Measurements from ENCODE around the gene NKD2.

Gene NKD2

GRCh38 chr5:1029282-1029944 lies 20.8 kb downstream of the NKD2 start:
- H3K9me2 ChIP-seq (replicated peaks; ENCODE audit: insufficient read depth, low read length), result no peaks in the 10 kb centered on the region
- DNase-seq, result no peak

GRCh38 chr5:1029945-1030625 lies 21.5 kb downstream of the NKD2 start:
- no peak overlapping the region for H3K4me3 ChIP-seq (ENCODE audit: low read length)
- no peaks in the 10 kb centered on the region for H3F3A ChIP-seq (ENCODE audit: insufficient read depth, low read length)
- H3K36me3 ChIP-seq (replicated peaks; ENCODE audit: insufficient read depth, low read length), result no peaks in the 10 kb centered on the region
- no peaks in the 10 kb centered on the region for H3K9me2 ChIP-seq (replicated peaks; ENCODE audit: insufficient read depth, low read length)
- no peaks in the 10 kb centered on the region for H3K9me3 ChIP-seq (replicated peaks; ENCODE audit: insufficient read depth, low read length)
- TF ChIP-seq CTCF (IDR thresholded peaks at IDR 0.05; ENCODE audit: low read length), result no peak
- TF ChIP-seq EZH2 (optimal IDR thresholded peaks at IDR 0.05; ENCODE audit: low read depth, low read length), result no peak
- TF ChIP-seq EZH2phosphoT487 (IDR thresholded peaks at IDR 0.05; ENCODE audit: low read length), result no peak
- no peaks in the 10 kb centered on the region for H3K4me1 ChIP-seq (ENCODE audit: low read length)
- H4K20me1 ChIP-seq (ENCODE audit: insufficient read depth, low read length), result no peaks in the 10 kb centered on the region
- no peak overlapping the region for H3K9ac ChIP-seq (ENCODE audit: low read length)
- H3K79me2 ChIP-seq (ENCODE audit: low read length), result peaks cover 45% of the 10 kb centered on the region
- H3K4me2 ChIP-seq (ENCODE audit: low read depth, low read length), result no peak overlapping the region
- no peak overlapping the region for H2AFZ ChIP-seq (ENCODE audit: low read length)
- peaks cover 25% of the 10 kb centered on the region for H3K27me3 ChIP-seq (replicated peaks; ENCODE audit: insufficient read depth, low read length)
- H3K27ac ChIP-seq (ENCODE audit: low read length), result no peak overlapping the region
- no peak for DNase-seq

More at GRCh38 chr5:1029282-1029944, 20.8 kb downstream of the NKD2 start:
- H3K9ac ChIP-seq (ENCODE audit: low read length), result no peak overlapping the region
- no peaks in the 10 kb centered on the region for H4K20me1 ChIP-seq (ENCODE audit: insufficient read depth, low read length)
- H2AFZ ChIP-seq (ENCODE audit: low read length), result no peak overlapping the region
- peaks cover 45% of the 10 kb centered on the region for H3K79me2 ChIP-seq (ENCODE audit: low read length)
- peaks cover 25% of the 10 kb centered on the region for H3K27me3 ChIP-seq (replicated peaks; ENCODE audit: insufficient read depth, low read length)
- no peaks in the 10 kb centered on the region for H3K4me1 ChIP-seq (ENCODE audit: low read length)
- no peak overlapping the region for H3K27ac ChIP-seq (ENCODE audit: low read length)
- no peaks in the 10 kb centered on the region for H3F3A ChIP-seq (ENCODE audit: insufficient read depth, low read length)
- no peak overlapping the region for H3K4me2 ChIP-seq (ENCODE audit: low read depth, low read length)
- H3K9me3 ChIP-seq (replicated peaks; ENCODE audit: insufficient read depth, low read length), result no peaks in the 10 kb centered on the region
- TF ChIP-seq CTCF (IDR thresholded peaks at IDR 0.05; ENCODE audit: low read length) (no peak), EZH2phosphoT487 (IDR thresholded peaks at IDR 0.05; ENCODE audit: low read length) (no peak), EZH2 (optimal IDR thresholded peaks at IDR 0.05; ENCODE audit: low read depth, low read length) (no peak)
- H3K36me3 ChIP-seq (replicated peaks; ENCODE audit: insufficient read depth, low read length), result no peaks in the 10 kb centered on the region
- no peak overlapping the region for H3K4me3 ChIP-seq (ENCODE audit: low read length)

- peaks cover 45% of the 10 kb centered on the region for H3K79me2 ChIP-seq (ENCODE audit: low read length)
- TF ChIP-seq EZH2phosphoT487 (IDR thresholded peaks at IDR 0.05; ENCODE audit: low read length) (no peak), EZH2 (optimal IDR thresholded peaks at IDR 0.05; ENCODE audit: low read depth, low read length) (no peak), CTCF (IDR thresholded peaks at IDR 0.05; ENCODE audit: low read length) (no peak)
- H4K20me1 ChIP-seq (ENCODE audit: insufficient read depth, low read length), result no peaks in the 10 kb centered on the region
- H3K27ac ChIP-seq (ENCODE audit: low read length), result no peak overlapping the region
- H3F3A ChIP-seq (ENCODE audit: insufficient read depth, low read length), result no peaks in the 10 kb centered on the region
- DNase-seq, result no peak
- H2AFZ ChIP-seq (ENCODE audit: low read length), result no peak overlapping the region
- H3K9ac ChIP-seq (ENCODE audit: low read length), result no peak overlapping the region
- no peaks in the 10 kb centered on the region for H3K36me3 ChIP-seq (replicated peaks; ENCODE audit: insufficient read depth, low read length)
- no peak overlapping the region for H3K4me2 ChIP-seq (ENCODE audit: low read depth, low read length)
- H3K4me1 ChIP-seq (ENCODE audit: low read length), result no peaks in the 10 kb centered on the region
- H3K9me3 ChIP-seq (replicated peaks; ENCODE audit: insufficient read depth, low read length), result no peaks in the 10 kb centered on the region
- peaks cover 25% of the 10 kb centered on the region for H3K27me3 ChIP-seq (replicated peaks; ENCODE audit: insufficient read depth, low read length)
- no peaks in the 10 kb centered on the region for H3K9me2 ChIP-seq (replicated peaks; ENCODE audit: insufficient read depth, low read length)
- no peak overlapping the region for H3K4me3 ChIP-seq (ENCODE audit: low read length)
Observed at GRCh38 chr5:1030801-1031271, 22.2 kb downstream of the NKD2 start.

All from MM.1S (cell line).